HG03469 (cell line): Measurements from ENCODE around the gene ANAPC1.
"Not testable (repeated sequence)": the region's sequence is repeated elsewhere in the genome, so short reads cannot be mapped to it uniquely, and the experiment has no call there.

Experiments used
- ATAC-seq: cut with Tn5 transposase; IDR thresholded peaks from one replicate; pipeline ENCODE4 v1.9.1; 2021; ENCODE audit warnings: mild to moderate bottlenecking, moderate library complexity, moderate number of reproducible peaks; ENCODE audit not compliant: unreplicated experiment

The ANAPC1 gene, protein sequence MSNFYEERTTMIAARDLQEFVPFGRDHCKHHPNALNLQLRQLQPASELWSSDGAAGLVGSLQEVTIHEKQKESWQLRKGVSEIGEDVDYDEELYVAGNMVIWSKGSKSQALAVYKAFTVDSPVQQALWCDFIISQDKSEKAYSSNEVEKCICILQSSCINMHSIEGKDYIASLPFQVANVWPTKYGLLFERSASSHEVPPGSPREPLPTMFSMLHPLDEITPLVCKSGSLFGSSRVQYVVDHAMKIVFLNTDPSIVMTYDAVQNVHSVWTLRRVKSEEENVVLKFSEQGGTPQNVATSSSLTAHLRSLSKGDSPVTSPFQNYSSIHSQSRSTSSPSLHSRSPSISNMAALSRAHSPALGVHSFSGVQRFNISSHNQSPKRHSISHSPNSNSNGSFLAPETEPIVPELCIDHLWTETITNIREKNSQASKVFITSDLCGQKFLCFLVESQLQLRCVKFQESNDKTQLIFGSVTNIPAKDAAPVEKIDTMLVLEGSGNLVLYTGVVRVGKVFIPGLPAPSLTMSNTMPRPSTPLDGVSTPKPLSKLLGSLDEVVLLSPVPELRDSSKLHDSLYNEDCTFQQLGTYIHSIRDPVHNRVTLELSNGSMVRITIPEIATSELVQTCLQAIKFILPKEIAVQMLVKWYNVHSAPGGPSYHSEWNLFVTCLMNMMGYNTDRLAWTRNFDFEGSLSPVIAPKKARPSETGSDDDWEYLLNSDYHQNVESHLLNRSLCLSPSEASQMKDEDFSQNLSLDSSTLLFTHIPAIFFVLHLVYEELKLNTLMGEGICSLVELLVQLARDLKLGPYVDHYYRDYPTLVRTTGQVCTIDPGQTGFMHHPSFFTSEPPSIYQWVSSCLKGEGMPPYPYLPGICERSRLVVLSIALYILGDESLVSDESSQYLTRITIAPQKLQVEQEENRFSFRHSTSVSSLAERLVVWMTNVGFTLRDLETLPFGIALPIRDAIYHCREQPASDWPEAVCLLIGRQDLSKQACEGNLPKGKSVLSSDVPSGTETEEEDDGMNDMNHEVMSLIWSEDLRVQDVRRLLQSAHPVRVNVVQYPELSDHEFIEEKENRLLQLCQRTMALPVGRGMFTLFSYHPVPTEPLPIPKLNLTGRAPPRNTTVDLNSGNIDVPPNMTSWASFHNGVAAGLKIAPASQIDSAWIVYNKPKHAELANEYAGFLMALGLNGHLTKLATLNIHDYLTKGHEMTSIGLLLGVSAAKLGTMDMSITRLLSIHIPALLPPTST (N-terminal part only)

GRCh38 chr2:111883661-111884591, at the start of gene ANAPC1:
ANAPC1 (minus strand) TSS chr2:111884193; CDS start chr2:111880825, 3,368 bp downstream.
- peak; percentile 68 for ATAC-seq

DNA sequence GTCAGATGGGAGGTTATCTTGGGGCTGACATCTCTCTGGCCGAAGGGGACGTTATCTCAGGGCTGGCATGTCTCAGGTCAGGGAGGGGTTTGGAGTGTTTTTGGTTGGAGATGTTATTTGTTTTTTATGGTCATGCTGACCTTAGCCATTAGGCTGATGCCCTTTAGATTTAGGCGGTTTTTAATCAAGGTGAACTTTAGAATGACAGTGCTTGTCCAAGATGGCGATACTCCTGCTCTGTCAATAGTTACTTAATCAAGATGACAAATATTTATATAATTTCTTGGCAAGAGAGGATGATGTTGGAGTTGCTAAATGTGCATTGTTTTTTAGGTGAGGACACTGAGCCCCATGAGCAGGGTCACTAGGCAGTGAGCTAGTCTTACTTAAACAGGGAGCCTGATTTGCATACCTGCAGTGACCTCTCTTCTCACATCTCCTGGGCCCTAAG, 48.9 kb upstream of the ANAPC1 start:
- ATAC-seq: no peak

DNA sequence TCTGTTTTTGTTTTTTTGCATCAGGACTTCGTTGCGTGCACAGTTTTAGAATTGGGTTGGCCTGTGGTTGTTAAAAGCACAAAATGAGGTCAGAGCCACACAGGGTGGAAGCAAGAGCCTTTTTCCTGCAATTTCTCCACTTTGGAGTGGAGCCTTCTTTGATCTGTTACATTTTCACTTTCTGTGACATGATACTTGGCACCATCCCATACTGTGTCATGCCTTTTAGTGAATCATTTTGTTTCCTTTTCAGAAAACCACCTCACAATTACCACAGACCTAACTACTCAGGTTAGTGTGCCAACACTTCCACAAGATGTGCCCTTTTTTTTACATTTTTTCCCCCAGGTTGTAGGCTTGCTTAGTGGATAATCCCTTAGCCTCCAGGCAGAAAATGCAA, 46.9 kb upstream of the ANAPC1 start:
- no peak for ATAC-seq

GRCh38 chr2:111930409-111930808, 46.4 kb upstream of the ANAPC1 start:
- ATAC-seq: no peak

DNA sequence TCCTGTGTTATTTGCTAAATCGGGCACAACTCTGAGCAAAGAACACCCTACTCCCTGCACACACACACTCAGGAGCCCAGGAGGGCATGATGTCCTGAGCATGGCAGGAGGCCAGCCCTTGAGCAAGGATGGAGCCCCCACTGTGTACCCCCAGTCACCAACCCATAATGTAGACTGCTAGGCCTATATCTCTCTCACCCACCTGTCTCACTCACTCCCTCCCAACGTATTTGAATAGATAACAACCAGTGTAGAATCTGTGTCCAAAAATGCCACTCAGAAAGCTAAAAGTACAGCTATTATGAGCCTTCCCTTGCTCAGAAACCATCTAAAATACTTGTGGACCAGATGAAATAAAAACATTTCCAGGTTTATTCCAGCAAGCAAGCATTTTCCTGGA, 43.7 kb upstream of the ANAPC1 start:
- ATAC-seq: no peak

DNA sequence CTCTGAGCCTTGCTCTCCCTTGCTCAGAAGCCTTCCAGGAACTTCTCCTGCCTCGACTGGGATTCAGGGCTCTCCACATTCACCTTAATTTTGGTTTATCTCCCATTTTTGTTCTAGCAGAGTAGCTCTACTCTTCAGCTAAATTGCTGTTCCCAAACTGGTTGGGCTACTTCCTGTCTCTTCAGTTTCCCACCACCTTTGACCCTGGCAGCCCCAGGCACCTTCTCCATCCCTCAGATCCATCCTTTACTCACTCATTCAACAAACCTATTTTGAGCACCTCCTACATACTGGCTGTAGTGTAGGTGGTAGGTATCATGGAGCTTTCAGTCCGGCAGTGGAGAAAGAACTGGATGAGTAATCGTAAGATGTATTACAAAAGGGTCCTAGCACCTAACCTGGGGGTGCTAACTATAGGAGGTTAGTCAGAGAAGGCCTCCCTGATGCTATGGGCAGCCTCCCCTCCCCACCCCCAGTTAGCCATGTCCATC, 40.7 kb upstream of the ANAPC1 start:
- ATAC-seq: no peak

DNA sequence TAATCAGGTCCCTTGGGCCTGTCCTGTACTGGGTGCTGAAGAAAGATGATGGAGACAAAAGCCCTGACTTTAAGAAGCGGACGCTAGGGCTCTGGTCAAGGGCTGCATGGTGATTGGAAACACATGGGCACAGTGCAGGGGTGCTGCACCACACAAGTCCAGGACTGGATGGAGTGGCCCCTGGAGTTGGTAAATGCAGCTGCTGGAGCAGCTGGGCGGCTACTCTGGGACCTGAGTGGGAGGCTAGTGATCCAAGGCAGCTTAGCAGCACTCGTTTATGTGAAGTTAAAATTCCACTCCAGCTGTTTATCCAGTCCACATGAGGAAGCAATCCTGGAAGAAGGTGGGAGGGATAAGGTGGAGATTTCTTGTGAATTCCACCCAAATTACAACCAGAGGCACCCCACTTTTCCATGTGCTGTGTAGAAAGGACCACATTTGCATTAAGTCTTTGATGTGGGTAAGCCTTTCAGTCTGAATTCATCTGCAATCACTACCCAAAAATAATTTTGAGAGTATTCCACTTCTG, 39.3 kb upstream of the ANAPC1 start:
- no peak for ATAC-seq

DNA sequence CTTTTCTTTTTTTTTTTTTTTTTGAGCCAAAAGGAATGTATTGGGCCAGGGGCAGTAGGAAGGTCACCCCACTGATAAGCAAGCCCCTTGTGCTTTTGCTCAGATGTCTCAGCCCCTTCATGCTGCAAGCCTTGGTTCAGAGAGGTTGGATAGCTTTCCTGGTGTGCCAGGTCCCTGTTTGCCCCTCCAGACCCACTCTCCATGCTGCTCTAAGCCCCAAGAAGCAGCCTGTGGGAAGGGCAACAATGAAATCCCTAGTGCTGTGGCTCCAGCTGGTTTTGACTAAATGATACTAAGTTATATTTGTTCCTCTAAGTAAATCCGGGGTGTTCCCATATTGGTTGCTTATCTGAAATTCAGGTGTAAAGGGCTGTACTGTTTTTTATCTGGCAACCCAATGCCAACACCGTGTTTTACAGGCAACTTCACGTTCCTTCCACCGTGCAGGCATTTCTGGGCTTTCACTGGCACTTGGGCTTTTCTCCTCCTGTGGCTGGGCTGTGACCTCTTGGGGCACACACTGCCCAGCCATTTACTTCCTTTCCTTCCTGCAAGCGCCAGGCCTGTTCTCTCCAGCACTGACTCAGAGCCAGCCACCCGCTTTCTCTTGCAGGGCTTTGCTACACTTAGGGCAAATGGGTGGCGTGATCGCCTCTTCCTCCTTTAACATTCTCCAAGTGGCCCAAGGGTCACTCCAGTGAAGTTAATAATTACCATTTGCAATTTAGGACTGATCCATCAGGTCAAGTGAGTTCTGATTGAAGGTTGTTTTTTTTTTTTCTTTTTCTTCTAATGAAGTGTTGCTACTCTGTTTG, 36.0 kb upstream of the ANAPC1 start:
- ATAC-seq: no peak

GRCh38 chr2:111919365-111919764, 35.4 kb upstream of the ANAPC1 start:
- ATAC-seq: no peak

DNA sequence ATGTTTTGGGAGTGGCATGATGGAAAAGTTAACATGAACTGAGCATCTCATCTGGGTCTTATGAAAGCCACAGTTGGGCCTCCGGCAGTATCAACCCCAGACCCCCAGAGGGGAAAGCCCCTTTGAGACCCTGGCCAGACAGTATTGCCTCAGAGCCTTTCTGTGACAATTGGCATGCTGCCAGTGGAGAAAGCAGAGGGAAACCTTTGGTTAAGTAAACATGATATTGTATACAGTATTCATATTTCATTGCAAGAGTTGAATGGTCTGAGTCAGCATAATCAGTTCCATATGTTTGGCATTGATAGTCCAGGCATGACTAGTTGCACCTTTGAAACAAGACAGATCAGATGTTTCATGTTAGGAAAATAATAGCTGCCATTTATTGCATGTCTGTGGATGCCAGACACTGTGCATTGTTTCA, 34.4 kb upstream of the ANAPC1 start:
- ATAC-seq: no peak

GRCh38 chr2:111917106-111917505, 33.1 kb upstream of the ANAPC1 start:
- no peak for ATAC-seq

DNA sequence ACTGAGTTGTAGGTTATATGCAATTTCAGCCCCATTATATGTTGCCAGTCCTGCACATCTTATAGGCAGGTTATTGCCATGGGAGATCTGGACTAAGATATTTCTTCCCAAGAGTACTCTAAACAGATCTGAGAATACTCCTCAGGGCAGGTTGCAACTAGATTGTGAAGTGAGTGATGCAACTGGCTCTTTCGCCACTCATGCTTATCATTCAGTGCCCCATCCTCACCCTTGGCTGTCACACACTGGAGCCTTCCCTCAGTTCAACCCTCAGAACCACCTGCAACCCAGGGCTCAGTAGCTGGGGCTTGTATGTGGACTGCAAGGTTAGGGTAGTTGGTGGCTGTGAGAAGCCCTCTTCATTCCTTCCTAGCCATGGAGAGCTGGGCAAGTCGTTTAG, 28.6 kb upstream of the ANAPC1 start:
- ATAC-seq: no peak

DNA sequence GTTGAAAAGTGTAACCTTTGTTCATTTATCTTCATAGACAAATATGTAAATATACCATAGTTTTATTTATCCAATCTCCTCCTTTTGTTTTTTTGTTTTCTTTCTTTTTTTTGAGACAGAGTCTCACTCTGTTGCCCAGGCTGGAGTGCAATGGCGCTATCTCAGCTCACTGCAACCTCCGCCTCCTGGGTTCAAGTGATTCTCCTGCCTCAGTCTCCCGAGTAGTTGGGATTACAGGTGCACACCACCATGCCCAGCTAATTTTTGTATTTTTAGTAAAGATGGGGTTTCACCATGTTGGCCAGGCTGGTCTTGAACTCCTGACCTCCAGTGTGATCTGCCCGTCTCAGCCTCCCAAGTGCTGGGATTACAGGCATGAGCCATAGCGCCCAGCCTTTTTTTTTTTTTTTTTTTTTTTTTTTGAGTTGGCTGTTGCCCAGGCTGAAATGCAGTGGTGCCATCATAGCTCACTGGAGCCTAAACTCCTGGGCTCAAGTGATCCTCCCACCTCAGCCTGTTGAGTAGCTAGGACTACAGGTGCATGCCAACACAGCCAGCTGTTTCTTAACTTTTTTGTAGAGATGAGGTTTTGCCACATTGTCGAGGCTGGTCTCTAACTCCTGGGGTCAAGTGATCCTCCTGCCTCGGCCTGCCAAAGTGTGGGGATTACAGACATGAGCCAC, 27.4 kb upstream of the ANAPC1 start:
- not testable (repeated sequence) for ATAC-seq

GRCh38 chr2:111910609-111911277, 26.8 kb upstream of the ANAPC1 start:
- no peak for ATAC-seq

- not testable (repeated sequence) for ATAC-seq
Observed at GRCh38 chr2:111909997-111910396, 26.0 kb upstream of the ANAPC1 start.

DNA sequence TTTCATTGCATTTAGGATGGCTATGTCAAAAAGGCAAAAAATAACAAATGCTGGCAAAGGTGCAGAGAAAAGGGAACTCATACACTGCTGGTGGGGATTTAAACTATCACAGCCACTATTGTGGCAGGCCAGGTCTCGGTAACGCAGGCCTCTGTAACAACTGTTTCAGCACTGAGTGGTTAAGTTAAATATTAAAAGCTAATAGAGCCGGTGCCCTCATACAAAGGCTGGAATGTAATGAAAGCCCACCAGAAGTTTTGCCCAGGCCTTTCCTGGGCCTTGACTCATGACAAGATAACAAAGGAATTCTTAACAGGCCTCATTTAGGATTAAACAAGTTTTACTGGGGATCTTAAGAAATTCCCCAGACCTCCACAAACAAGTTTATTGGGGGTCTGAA, 25.1 kb upstream of the ANAPC1 start:
- ATAC-seq: no peak

GRCh38 chr2:111908578-111908977, 24.6 kb upstream of the ANAPC1 start:
- ATAC-seq: no peak
